AG20443 (cell line): ENCODE measurements around the gene FAM174C.
A peak's percentile ranks its signal among the peaks of the same experiment; 100 is the strongest.

Source experiments
- DNase-seq: peaks from one replicate; pipeline ENCODE4 v3.0.0; 2012; ENCODE audit warnings: low spot score, mixed read lengths

FAM174C gene

GRCh38 chr19:1286487-1287353 is 11.4 kb downstream of the FAM174C start:
- no peak for DNase-seq

- DNase-seq = peak; percentile 70
These were observed 12.3 kb downstream of the FAM174C start for GRCh38 chr19:1287354-1288225.

GRCh38 chr19:1288226-1288612 is 12.9 kb downstream of the FAM174C start:
- DNase-seq = no peak

- no peak for DNase-seq
These were observed 13.7 kb downstream of the FAM174C start for GRCh38 chr19:1288833-1289685.

GRCh38 chr19:1289686-1290025 is 14.3 kb downstream of the FAM174C start:
- no peak for DNase-seq

- DNase-seq = no peak
These were observed 14.9 kb downstream of the FAM174C start for GRCh38 chr19:1290196-1290702.

GRCh38 chr19:1290703-1291651 is 15.6 kb downstream of the FAM174C start:
- DNase-seq = no peak

- DNase-seq = no peak
These were observed 16.6 kb downstream of the FAM174C start for GRCh38 chr19:1291761-1292418.

- no peak for DNase-seq
These were observed 17.3 kb downstream of the FAM174C start for GRCh38 chr19:1292419-1293151.

- DNase-seq = no peak
These were observed 18.7 kb downstream of the FAM174C start for GRCh38 chr19:1293782-1294604.

- no peak for DNase-seq
These were observed 19.4 kb downstream of the FAM174C start for GRCh38 chr19:1294688-1295087.

- peak; percentile 85 for DNase-seq
These were observed 20.1 kb downstream of the FAM174C start for GRCh38 chr19:1295169-1296012.

GRCh38 chr19:1296078-1296477 is 20.7 kb downstream of the FAM174C start:
- no peak for DNase-seq

- no peak for DNase-seq
These were observed 21.4 kb downstream of the FAM174C start for GRCh38 chr19:1296575-1297271.

GRCh38 chr19:1298235-1298634 is 22.9 kb downstream of the FAM174C start:
- DNase-seq = no peak

GRCh38 chr19:1299801-1300200 is 24.5 kb downstream of the FAM174C start:
- no peak for DNase-seq
